Neuron (in vitro differentiated cells): ENCODE measurements around the gene ATF7.
"Not testable (repeated sequence)": the region's sequence is repeated elsewhere in the genome, so short reads cannot be mapped to it uniquely, and the experiment has no call there.

ENCODE experiments used
- H2AFZ ChIP-seq: one replicate; pipeline ENCODE4 v1.6.1; 2013; ENCODE audit warnings: low read depth, mild to moderate bottlenecking, inconsistent platforms, low read length, moderate library complexity
- H3K27me3 ChIP-seq: one replicate; pipeline ENCODE4 v1.6.1; 2013; ENCODE audit warnings: low read length; ENCODE audit not compliant: insufficient read depth
- H3K36me3 ChIP-seq: one replicate; pipeline ENCODE4 v1.6.1; 2013; ENCODE audit warnings: low read length; ENCODE audit not compliant: insufficient read depth
- H3K4me1 ChIP-seq: one replicate; pipeline ENCODE4 v1.6.1; 2013; ENCODE audit warnings: low read length; ENCODE audit not compliant: insufficient read depth
- H3K4me3 ChIP-seq: 2 replicates; pipeline ENCODE4 v1.5.1; 2013; ENCODE audit warnings: mild to moderate bottlenecking, low read length, moderate library complexity
- H3K9me3 ChIP-seq: one replicate; pipeline ENCODE4 v1.6.1; 2013; ENCODE audit warnings: low read length

Gene ATF7

GRCh38 chr12:53651737-53652136 is 25.6 kb upstream of the ATF7 start:
- H3K27me3 ChIP-seq: no peaks in the 10 kb centered on the region
- H3K4me1 ChIP-seq: no peaks in the 10 kb centered on the region
- no peak overlapping the region for H2AFZ ChIP-seq
- no peaks in the 10 kb centered on the region for H3K36me3 ChIP-seq
- H3K9me3 ChIP-seq: no peaks in the 10 kb centered on the region
- no peak overlapping the region for H3K4me3 ChIP-seq

GRCh38 chr12:53646300-53646699 is 20.1 kb upstream of the ATF7 start:
- not testable (repeated sequence) for H2AFZ ChIP-seq, H3K27me3 ChIP-seq, H3K4me3 ChIP-seq, H3K4me1 ChIP-seq, H3K9me3 ChIP-seq, H3K36me3 ChIP-seq

DNA sequence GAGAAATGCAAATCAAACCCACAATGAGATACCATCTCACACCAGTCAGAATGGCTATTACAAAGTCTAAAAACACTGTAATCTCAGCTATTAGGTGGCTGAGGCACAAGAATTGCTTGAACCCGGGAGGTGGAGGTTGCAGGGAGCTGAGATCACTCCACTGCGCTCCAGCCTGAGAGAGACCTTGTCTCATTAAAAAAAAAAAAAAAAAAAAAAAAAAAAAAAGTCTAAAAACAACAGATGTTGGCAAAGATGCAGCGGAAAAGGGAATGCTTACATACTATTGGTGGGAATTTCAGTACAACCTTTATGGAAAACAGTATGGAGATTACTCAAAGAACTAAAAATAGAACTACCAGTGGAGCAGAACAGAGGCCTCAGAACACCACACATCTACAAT is 19.0 kb upstream of the ATF7 start:
- no peaks in the 10 kb centered on the region for H3K9me3 ChIP-seq
- H3K27me3 ChIP-seq: no peaks in the 10 kb centered on the region
- H3K4me3 ChIP-seq: no peak overlapping the region
- H3K36me3 ChIP-seq: no peaks in the 10 kb centered on the region
- H3K4me1 ChIP-seq: no peaks in the 10 kb centered on the region
- H2AFZ ChIP-seq: no peak overlapping the region

GRCh38 chr12:53644133-53644532 is 18.0 kb upstream of the ATF7 start:
- Histone ChIP-seq H3K4me1 (no peaks in the 10 kb centered on the region), H3K36me3 (no peaks in the 10 kb centered on the region), H3K4me3 (no peak overlapping the region), H3K9me3 (no peaks in the 10 kb centered on the region), H3K27me3 (no peaks in the 10 kb centered on the region), H2AFZ (no peak overlapping the region)

- H3K4me1 ChIP-seq: no peaks in the 10 kb centered on the region
- H3K36me3 ChIP-seq: no peaks in the 10 kb centered on the region
- no peak overlapping the region for H2AFZ ChIP-seq
- no peaks in the 10 kb centered on the region for H3K9me3 ChIP-seq
- no peak overlapping the region for H3K4me3 ChIP-seq
- no peaks in the 10 kb centered on the region for H3K27me3 ChIP-seq
Measured at GRCh38 chr12:53643232-53643979, 17.2 kb upstream of the ATF7 start.

DNA sequence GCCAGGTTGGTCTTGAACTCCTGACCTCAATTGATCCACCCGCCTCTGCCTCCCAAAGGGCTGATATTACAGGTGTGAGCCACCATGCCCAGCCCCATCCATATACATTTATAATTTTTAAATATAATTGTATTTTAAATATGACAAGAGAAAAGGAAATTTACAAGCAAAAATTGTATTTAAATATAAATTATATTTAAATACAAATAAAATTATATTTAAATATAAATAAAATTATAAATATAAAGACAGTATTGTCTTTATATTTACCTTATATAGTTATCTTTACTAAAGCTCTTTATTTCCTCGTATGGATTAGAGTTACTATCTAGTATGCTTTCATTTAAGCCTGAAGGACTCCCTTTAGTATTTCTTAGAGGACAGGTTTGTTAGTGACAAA is 11.9 kb upstream of the ATF7 start:
- no peaks in the 10 kb centered on the region for H3K9me3 ChIP-seq
- no peaks in the 10 kb centered on the region for H3K36me3 ChIP-seq
- no peak overlapping the region for H3K4me3 ChIP-seq
- H3K27me3 ChIP-seq: no peaks in the 10 kb centered on the region
- H2AFZ ChIP-seq: no peak overlapping the region
- no peaks in the 10 kb centered on the region for H3K4me1 ChIP-seq

DNA sequence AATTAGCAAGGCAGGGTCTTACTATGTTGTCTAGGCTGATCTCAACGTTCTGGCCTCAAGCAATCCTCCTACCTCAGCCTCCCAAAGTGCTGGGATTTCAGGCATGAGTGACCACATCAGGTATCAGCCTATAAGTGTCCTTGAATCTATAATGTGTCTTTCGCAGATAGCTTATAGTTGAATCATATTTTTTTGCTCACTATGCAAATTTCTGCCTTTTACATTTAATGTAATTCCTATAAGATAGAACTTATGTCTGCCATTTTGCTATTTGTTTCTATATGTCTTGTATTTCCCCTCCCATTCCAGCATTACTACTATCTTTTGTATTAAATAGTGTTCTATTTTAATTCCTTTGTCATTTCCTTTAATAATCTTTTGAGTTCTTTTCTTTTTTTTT is 10.5 kb upstream of the ATF7 start:
- Histone ChIP-seq H3K9me3 (peaks cover 2% of the 10 kb centered on the region), H3K4me1 (no peaks in the 10 kb centered on the region), H3K4me3 (no peak overlapping the region), H3K36me3 (no peaks in the 10 kb centered on the region), H3K27me3 (no peaks in the 10 kb centered on the region), H2AFZ (no peak overlapping the region)

DNA sequence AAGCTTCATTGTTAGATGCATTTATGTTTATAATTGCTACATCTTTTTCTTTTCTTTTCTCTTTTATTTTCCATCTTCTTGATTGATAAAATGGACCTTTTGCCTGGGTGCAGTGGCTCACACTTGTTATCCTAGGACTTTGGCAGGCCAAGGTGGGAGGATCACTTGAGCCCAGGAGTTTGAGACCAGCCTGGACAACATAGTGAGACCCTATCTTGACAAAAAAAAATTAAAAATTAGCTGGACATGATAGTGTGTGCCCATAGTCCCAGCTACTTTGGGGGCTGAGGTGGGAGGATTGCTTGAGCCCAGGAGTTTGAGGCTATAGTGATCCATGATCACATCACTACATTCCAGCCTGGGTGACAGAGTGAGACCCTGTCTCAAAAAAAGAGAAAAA is 9.5 kb upstream of the ATF7 start:
- H2AFZ ChIP-seq, H3K4me3 ChIP-seq, H3K9me3 ChIP-seq, H3K36me3 ChIP-seq, H3K4me1 ChIP-seq, H3K27me3 ChIP-seq: not testable (repeated sequence)

GRCh38 chr12:53631721-53632120 is 5.5 kb upstream of the ATF7 start:
- Histone ChIP-seq H2AFZ (no peak overlapping the region), H3K4me3 (no peak overlapping the region), H3K4me1 (peaks cover 6% of the 10 kb centered on the region), H3K36me3 (no peaks in the 10 kb centered on the region), H3K27me3 (no peaks in the 10 kb centered on the region), H3K9me3 (peaks cover 2% of the 10 kb centered on the region)

GRCh38 chr12:53627919-53628318 is 1.7 kb upstream of the ATF7 start:
- H3K9me3 ChIP-seq: peaks cover 1% of the 10 kb centered on the region
- H3K4me3 ChIP-seq: no peak overlapping the region
- no peaks in the 10 kb centered on the region for H3K27me3 ChIP-seq

GRCh38 chr12:53626702-53627169 is 554 bp upstream of the ATF7 start:
- peaks cover 22% of the 10 kb centered on the region for H3K4me1 ChIP-seq
- no peaks in the 10 kb centered on the region for H3K36me3 ChIP-seq
- peak overlapping the region; percentile 77 for H2AFZ ChIP-seq
- peak overlapping the region; percentile 76 for H3K4me3 ChIP-seq
- no peaks in the 10 kb centered on the region for H3K9me3 ChIP-seq
- no peaks in the 10 kb centered on the region for H3K27me3 ChIP-seq

More at GRCh38 chr12:53627919-53628318, 1.7 kb upstream of the ATF7 start:
- no peaks in the 10 kb centered on the region for H3K36me3 ChIP-seq
- H3K4me1 ChIP-seq: peaks cover 22% of the 10 kb centered on the region
- H2AFZ ChIP-seq: no peak overlapping the region

DNA sequence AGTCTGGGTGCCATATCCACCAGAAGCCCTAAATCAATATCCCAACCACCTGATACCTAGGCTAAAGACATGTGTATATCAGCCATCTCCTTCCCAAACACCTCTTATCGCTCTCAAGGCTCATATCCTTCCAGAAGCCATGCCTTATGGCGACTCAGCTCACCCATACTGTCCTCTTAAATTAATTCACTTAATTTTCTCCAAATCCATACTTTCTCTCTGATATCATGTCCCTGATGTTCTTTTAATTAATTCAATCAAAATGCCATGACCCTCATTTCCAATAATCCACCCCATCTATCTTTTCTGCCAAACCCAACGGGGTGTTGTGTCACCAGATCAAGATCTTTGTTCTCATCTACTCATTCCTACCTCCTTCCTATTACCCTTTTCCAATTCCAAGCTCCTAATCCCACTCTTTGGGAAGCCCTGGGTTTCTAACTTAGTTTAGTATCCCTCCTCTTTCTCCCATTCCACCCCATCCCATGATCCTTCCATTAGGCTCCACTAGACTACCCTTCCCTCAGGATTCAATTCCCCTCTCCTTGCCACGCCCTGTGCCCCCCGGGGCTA is 723 bp downstream of the ATF7 start:
- Histone ChIP-seq H3K4me1 (peaks cover 22% of the 10 kb centered on the region), H3K4me3 (peak overlapping the region; percentile 76), H2AFZ (no peak overlapping the region), H3K27me3 (no peaks in the 10 kb centered on the region), H3K36me3 (no peaks in the 10 kb centered on the region), H3K9me3 (no peaks in the 10 kb centered on the region)

DNA sequence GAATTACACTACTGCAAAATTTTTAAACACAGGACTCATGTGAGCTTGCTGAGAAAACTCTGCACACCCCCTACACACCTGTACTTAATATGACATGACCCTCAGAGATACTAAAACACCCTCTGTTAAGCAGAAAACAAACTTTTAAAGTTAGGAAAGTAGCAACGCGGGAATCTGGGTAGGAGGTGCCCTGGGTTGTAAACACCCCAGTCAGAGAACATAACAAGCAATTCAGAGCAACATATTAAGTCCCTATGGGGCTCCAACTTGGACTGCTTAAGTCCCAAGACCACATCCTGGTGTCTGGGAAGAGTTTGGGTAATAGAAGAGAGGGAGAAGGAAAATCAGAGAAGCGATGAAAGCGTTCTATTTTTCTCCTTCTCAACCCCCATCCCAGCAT is 1.2 kb downstream of the ATF7 start:
- Histone ChIP-seq H3K4me1 (peaks cover 22% of the 10 kb centered on the region), H3K27me3 (no peaks in the 10 kb centered on the region), H3K4me3 (peak overlapping the region; percentile 76), H3K36me3 (no peaks in the 10 kb centered on the region), H2AFZ (no peak overlapping the region), H3K9me3 (no peaks in the 10 kb centered on the region)

- no peaks in the 10 kb centered on the region for H3K36me3 ChIP-seq
- peaks cover 22% of the 10 kb centered on the region for H3K4me1 ChIP-seq
Measured at GRCh38 chr12:53624458-53624857, 1.7 kb downstream of the ATF7 start.

More at GRCh38 chr12:53624458-53624857, 1.7 kb downstream of the ATF7 start:
- Histone ChIP-seq H2AFZ (no peak overlapping the region), H3K9me3 (no peaks in the 10 kb centered on the region), H3K4me3 (peak overlapping the region; percentile 76), H3K27me3 (no peaks in the 10 kb centered on the region)
